SJCRH30 (cell line): ENCODE data around the gene CARMIL3. TPM values are rescaled to one million over a fixed set of nuclear protein-coding genes. Genes with fewer than 3 reads are reported as not detected.

Experiments used
- DNase-seq, 2 experiments: peaks; one replicate each; pipeline ENCODE4 v3.0.0-alpha.2; 2015 to 2020
- H3K27ac ChIP-seq: fragments of 250-450 bp; sonication (Bioruptor Pico); 2 replicates; pipeline ENCODE4 v1.5.1; 2020; ENCODE audit warnings: mild to moderate bottlenecking, moderate library complexity
- H3K27me3 ChIP-seq: fragments of 250-450 bp; sonication (Bioruptor Pico); 2 replicates; pipeline ENCODE4 v1.5.1; 2020; ENCODE audit warnings: mild to moderate bottlenecking, moderate library complexity
- H3K36me3 ChIP-seq: fragments of 250-450 bp; sonication (Bioruptor Pico); 2 replicates; pipeline ENCODE4 v1.5.1; 2020; ENCODE audit warnings: mild to moderate bottlenecking, moderate library complexity
- H3K4me1 ChIP-seq: fragments of 250-450 bp; sonication (Bioruptor Pico); 2 replicates; pipeline ENCODE4 v1.5.1; 2020; ENCODE audit warnings: mild to moderate bottlenecking, moderate library complexity
- H3K4me3 ChIP-seq: fragments of 250-450 bp; sonication (Bioruptor Pico); 2 replicates; pipeline ENCODE4 v1.5.1; 2020; ENCODE audit warnings: mild to moderate bottlenecking, moderate library complexity
- H3K9me3 ChIP-seq: fragments of 250-450 bp; sonication (Bioruptor Pico); replicated peaks from 2 replicates; pipeline ENCODE4 v1.5.1; 2020; ENCODE audit warnings: mild to moderate bottlenecking, moderate library complexity
- total RNA-seq: library from RNA; depleted of rRNA; stranded (reverse); fragments of >200 nt; shearing (Covaris generic); gene quantifications from 2 replicates; pipeline ENCODE4 v1.2.3, GENCODE V29; 2014

Gene CARMIL3
- total RNA-seq, 1 experiment from 2014 or later, result 0.40 TPM

DNA sequence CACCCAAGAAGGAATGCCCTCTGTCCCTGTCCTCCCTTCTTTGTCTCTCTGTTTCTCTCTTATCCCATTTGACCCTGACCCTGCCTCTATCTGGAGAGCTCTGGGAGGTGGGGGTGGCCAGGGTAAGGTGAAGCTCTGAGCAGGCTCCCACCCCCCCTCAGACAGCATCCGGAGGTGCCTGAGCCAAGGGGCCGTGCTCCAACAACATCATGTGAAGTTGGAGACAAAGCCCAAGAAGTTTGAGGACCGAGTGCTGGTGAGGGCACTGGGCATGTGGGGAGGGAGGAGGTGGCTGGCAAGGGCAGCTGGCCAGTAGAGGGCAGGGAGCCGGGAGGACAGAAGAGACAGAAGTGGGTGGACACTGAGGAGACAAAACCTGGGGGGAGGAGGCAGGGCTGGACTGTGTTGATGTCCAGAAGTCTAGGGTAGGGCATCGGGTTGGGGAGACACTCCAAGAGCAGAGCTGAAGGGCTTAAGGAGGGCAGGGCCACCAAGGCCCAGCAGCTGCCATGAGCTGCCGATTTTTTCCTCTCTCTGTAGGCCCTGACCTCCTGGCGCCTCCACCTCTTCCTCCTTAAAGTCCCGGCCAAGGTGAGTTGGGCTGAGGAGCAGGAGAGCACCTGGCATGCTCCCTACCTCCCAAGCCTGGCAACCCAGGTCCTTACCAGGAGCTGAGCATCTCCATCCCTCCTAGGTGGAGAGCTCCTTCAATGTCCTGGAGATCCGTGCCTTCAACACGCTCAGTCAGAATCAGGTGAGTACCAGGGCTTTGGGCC lies 1.9 kb downstream of the CARMIL3 start:
- Histone ChIP-seq H3K27ac (no peak overlapping the region), H3K36me3 (no peaks in the 10 kb centered on the region), H3K4me1 (no peaks in the 10 kb centered on the region; the same call in 1 of the 2 replicates), H3K9me3 (no peaks in the 10 kb centered on the region), H3K27me3 (no peaks in the 10 kb centered on the region), H3K4me3 (no peak overlapping the region)
- no peak for DNase-seq

DNA sequence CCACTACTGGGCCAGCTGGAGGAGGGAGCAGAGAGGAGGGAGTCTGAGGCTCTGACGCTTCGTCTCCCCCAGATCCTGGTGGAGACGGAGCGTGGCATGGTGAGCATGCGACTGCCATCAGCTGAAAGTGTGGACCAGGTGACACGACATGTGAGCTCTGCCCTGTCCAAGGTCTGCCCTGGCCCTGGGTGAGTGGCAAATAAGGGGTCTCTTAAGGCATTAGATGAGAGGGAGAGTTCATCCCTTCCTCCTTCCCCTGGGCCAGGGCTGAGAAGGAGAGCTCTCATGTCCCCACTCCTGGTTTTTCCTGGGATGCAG lies 2.5 kb downstream of the CARMIL3 start:
- no peaks in the 10 kb centered on the region; the same call in 1 of the 2 replicates for H3K4me1 ChIP-seq
- no peaks in the 10 kb centered on the region for H3K9me3 ChIP-seq
- H3K27ac ChIP-seq, result no peak overlapping the region
- no peaks in the 10 kb centered on the region for H3K36me3 ChIP-seq
- DNase-seq, result no peak
- no peaks in the 10 kb centered on the region for H3K27me3 ChIP-seq
- no peak overlapping the region for H3K4me3 ChIP-seq

DNA sequence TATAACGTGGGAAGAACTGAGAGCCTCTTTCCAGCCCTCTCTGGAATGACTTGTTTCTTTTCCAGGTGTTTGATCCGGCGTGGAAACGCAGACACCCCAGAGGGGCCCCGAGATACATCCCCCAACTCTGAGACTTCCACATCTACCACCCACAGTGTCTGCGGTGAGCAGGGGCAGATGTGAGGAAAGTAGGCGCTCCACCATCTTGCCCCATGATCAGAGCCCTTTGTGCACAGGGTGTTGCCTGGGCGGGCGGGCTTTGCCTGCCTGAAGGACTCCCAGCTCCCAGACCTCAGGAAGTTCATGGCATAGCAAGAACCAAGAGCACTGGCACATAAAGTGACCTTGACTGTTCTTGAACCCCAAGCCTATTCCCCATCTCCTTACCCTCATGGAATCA lies 2.8 kb downstream of the CARMIL3 start:
- DNase-seq, result no peak
- H3K27ac ChIP-seq, result no peak overlapping the region
- H3K9me3 ChIP-seq, result no peaks in the 10 kb centered on the region
- no peaks in the 10 kb centered on the region; the same call in 1 of the 2 replicates for H3K4me1 ChIP-seq
- no peaks in the 10 kb centered on the region for H3K36me3 ChIP-seq
- H3K4me3 ChIP-seq, result no peak overlapping the region
- no peaks in the 10 kb centered on the region for H3K27me3 ChIP-seq

DNA sequence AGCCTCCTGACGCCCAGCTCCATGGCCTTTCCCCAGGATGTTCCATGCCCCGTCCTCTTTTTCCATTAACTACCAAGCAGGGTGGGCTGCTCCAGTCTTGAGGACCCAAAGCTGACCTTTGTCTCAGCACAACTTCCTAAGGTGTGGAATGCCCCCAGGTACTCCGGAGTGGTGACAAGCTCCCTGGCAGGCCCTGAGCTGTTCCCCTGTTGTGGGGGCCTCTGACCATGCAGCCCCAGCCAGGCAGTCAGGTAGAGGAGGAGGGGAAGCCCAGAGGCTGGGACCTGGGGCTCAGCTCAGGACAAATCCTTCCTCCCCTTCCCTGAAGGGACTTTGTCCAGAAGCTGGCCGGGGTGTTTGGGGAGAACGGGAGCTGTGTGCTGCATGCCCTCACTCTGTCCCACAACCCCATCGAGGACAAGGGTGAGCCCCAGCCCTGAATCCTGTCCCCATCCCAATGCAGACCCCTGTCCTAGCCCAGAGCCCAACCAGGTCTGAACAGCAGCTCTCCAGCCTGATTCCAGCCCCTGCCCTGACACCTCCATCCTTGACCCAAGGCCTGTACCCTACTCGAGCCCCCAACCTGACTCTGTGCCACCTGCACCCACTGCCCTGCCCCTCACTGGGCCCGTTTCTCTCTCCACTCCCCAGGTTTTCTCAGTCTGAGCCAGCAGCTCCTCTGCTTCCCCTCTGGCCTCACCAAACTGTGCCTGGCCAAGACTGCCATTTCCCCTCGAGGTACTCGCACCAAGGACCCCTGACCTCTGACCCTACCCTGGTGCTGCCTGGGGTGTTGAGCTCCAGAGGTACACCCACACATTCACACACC lies 4.4 kb downstream of the CARMIL3 start:
- Histone ChIP-seq H3K9me3 (no peaks in the 10 kb centered on the region), H3K27me3 (no peaks in the 10 kb centered on the region), H3K36me3 (no peaks in the 10 kb centered on the region), H3K4me1 (no peaks in the 10 kb centered on the region; the same call in 1 of the 2 replicates), H3K4me3 (no peak overlapping the region), H3K27ac (no peak overlapping the region)
- no peak for DNase-seq

DNA sequence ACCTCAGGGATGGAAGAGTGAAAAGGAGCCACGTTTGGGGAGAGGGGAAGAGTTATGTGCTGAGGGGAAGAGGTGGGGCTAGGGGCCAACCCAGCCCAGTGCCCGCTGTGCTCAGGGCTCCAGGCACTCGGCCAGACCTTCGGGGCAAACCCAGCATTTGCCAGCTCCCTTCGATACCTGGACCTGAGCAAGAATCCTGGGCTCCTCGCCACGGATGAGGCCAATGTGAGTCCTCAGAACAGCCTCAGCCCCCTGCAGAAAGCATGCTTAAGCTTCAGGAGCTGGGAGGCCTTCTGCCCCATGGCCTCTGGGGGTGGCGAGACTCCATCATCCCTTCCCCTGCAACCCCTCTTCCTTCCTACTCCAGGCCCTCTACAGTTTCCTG lies 5.0 kb downstream of the CARMIL3 start:
- Histone ChIP-seq H3K4me1 (no peaks in the 10 kb centered on the region), H3K27ac (no peak overlapping the region), H3K9me3 (no peaks in the 10 kb centered on the region), H3K36me3 (no peaks in the 10 kb centered on the region), H3K4me3 (no peak overlapping the region), H3K27me3 (no peaks in the 10 kb centered on the region)
- no peak for DNase-seq

DNA sequence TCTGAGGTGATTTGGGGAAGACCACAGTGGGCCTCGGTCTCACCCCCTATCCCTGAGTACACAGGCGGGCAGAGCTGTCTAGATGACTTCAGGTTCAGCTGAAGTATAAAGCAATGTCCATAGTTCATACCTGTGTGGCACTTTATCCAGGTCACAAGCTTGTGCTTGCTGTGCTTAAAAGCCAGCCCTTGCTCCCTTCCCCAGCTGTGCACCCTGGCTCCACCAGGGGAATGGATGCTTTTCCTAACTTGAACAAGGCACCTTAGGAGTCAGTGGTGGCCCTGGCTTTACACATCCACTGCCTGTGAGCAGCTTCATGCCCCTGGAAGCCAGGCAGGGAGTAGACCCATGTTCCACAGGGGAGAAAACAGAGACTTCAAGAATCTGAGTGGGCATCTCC lies 5.5 kb downstream of the CARMIL3 start:
- H3K27me3 ChIP-seq, result no peaks in the 10 kb centered on the region
- H3K9me3 ChIP-seq, result no peaks in the 10 kb centered on the region
- H3K36me3 ChIP-seq, result no peaks in the 10 kb centered on the region
- no peaks in the 10 kb centered on the region for H3K4me1 ChIP-seq
- no peak for DNase-seq
- H3K27ac ChIP-seq, result no peak overlapping the region
- H3K4me3 ChIP-seq, result no peak overlapping the region

DNA sequence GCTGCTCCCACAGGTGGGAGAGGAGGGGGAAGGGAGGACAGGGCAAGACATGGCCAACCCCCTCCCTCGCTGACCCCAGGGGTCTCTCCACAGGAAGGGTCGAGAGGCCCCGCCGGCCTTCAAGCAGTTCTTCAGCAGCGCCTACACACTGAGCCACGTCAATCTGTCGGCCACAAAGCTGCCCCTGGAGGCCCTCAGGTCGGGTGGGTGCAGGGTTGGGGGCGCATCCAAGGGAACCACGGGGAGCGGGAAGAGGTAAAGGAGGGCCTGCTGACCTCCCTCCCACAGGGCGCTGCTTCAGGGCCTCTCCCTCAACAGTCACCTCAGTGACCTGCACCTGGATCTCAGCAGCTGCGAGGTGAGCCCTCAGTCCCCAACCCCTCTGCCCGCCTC lies 6.1 kb downstream of the CARMIL3 start:
- no peak overlapping the region for H3K27ac ChIP-seq
- H3K4me3 ChIP-seq, result no peak overlapping the region
- H3K36me3 ChIP-seq, result no peaks in the 10 kb centered on the region
- no peaks in the 10 kb centered on the region for H3K9me3 ChIP-seq
- no peaks in the 10 kb centered on the region for H3K27me3 ChIP-seq
- H3K4me1 ChIP-seq, result no peaks in the 10 kb centered on the region
- DNase-seq, result no peak

DNA sequence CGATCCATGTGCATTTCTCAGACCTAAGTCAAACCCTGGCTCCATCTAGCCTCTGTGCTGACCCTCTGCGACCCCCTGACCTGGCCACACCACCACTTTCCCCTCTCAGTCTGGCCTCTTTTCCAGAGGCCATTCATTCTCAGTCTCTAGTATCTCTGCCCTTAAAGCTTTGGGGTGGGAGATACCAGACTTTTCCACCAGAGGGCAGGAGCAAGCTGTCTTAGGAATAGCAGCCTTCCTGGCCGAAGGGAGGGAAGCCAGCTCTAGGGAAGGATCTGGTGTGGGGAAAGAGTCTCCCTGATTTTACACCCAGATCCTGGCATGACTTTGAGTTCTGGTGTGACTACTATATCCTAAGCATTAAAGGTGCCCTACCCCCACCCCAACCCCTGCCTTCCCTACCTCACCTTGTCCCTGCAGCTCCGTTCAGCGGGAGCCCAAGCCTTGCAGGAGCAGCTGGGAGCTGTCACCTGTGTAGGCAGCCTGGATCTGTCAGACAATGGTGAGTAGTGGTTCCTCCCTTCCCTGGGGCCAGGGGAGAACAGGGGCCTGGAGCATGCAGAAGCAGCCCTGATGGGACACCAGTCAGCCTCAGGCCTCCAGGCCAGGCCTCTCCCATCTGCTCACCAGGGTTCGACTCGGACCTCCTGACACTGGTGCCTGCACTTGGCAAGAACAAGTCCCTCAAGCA lies 6.6 kb downstream of the CARMIL3 start:
- DNase-seq, result peak; percentile 66 to 88
- no peaks in the 10 kb centered on the region for H3K9me3 ChIP-seq

DNA sequence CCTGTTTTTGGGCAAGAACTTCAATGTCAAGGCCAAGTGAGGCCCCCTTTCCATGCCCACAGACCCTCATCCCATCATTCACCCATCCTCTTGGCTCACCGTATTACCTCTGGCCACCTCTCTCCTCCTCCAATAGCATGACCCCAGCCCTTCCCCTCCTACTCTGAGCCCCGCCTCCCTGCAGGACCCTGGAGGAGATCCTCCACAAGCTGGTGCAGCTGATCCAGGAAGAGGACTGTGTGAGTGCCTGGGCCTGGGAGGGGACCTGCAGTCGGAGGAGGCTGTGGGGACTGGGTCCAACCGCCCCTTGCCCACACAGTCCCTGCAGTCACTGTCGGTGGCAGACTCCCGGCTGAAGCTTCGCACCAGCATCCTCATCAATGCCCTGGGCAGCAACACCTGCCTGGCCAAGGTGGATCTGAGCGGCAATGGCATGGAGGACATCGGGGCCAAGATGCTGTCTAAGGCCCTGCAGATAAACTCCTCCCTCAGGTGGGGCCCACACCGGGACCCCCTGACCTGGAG lies 7.2 kb downstream of the CARMIL3 start:
- no peak overlapping the region for H3K4me3 ChIP-seq
- peaks cover under 1% of the 10 kb centered on the region; the same call in 1 of the 2 replicates for H3K4me1 ChIP-seq
- no peaks in the 10 kb centered on the region for H3K36me3 ChIP-seq
- no peaks in the 10 kb centered on the region for H3K27me3 ChIP-seq
- H3K9me3 ChIP-seq, result no peaks in the 10 kb centered on the region
- no peak for DNase-seq
- no peak overlapping the region for H3K27ac ChIP-seq

More for the DNA sequence above, 6.6 kb downstream of the CARMIL3 start:
- Histone ChIP-seq H3K36me3 (no peaks in the 10 kb centered on the region), H3K27ac (no peak overlapping the region), H3K4me1 (no peaks in the 10 kb centered on the region), H3K27me3 (no peaks in the 10 kb centered on the region), H3K4me3 (no peak overlapping the region)

DNA sequence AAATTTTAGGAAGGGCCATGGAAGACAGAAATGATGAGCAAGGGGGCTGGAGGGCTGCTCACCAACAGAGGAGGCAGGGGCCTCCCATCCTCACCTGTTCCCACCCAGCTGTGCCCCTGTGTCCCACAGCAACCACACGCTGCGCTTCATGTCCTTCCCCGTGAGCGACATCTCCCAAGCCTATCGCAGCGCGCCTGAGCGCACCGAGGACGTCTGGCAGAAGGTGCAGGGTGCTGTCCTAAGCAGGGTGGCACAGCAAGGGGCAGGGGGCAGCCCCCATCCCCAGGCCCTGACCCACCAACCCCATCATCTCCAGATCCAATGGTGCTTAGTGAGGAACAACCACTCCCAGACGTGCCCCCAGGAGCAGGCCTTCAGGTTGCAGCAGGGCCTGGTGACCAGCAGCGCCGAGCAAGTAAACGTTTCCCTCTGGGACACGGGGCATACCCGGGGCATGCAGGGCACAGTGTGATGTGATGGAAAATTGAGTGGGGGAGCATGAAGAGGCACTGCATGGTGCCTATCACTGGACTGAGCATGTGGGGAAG lies 8.1 kb downstream of the CARMIL3 start:
- Histone ChIP-seq H3K9me3 (no peaks in the 10 kb centered on the region), H3K4me1 (peaks cover 5% of the 10 kb centered on the region; the same call in 1 of the 2 replicates), H3K27ac (no peak overlapping the region), H3K36me3 (no peaks in the 10 kb centered on the region), H3K27me3 (no peaks in the 10 kb centered on the region), H3K4me3 (no peak overlapping the region)
- no peak for DNase-seq

DNA sequence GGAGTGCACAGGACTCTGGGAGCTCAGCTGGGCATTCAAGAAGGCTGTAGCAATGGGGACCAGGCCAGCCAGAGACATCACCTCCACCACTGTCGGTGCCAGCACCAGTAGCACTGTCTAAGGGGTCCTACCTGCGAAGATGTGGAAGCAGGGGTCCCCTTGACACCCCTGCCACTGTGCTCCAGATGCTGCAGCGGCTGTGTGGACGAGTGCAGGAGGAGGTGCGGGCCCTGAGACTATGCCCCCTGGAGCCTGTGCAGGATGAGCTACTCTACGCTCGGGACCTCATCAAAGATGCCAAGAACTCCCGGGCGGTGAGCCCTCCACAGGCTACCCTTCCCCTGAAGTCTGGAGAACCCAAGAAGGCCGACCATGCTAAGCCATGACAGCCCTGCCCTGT lies 8.6 kb downstream of the CARMIL3 start:
- Histone ChIP-seq H3K4me1 (peaks cover 5% of the 10 kb centered on the region; the same call in 1 of the 2 replicates), H3K9me3 (no peaks in the 10 kb centered on the region), H3K36me3 (no peaks in the 10 kb centered on the region), H3K27ac (no peak overlapping the region), H3K4me3 (no peak overlapping the region), H3K27me3 (no peaks in the 10 kb centered on the region)
- no peak for DNase-seq

DNA sequence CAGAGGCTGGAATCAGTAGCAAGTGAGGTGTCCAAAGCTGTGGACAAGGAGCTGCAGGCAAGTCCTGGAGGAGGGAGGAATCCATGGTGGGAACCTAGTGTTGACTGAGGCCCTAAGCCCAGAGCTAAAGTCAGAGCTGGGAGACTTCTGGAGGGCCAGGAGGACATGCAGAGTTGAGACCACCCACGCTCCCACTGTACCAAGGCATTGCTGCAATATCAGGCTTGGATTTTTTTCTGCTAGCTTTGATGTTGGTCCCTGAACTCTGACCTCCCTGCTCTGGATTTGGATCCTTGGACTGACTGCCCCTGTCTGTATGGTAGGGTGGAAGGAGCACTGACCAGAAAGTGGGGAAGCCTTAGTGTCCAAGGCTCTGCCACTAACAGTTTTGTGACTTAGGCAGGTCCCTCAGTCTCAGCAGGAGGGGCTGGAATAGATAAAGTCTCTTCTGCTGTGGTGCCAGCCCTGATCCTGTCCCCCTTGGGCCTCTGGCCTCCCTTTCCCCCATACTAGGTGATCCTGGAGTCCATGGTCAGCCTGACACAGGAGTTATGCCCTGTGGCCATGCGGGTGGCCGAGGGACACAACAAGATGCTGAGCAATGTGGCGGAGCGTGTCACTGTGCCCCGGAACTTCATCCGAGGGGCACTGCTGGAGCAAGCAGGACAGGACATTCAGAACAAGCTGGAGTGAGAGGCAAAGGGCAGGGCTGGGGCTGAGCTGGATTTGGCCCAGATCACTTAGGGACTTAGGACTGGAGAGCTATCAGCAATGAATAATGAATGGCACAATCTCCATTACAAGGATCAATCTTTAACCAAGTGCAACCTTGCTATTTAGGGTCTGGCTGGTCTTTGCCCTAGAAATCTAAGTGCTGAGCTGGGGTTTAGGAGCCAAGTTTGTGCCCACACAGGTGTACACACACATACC lies 9.4 kb downstream of the CARMIL3 start:
- Histone ChIP-seq H3K27me3 (no peaks in the 10 kb centered on the region), H3K4me1 (peaks cover 5% of the 10 kb centered on the region; the same call in 1 of the 2 replicates), H3K9me3 (no peaks in the 10 kb centered on the region), H3K27ac (no peak overlapping the region), H3K4me3 (no peak overlapping the region), H3K36me3 (no peaks in the 10 kb centered on the region)
- no peak for DNase-seq

DNA sequence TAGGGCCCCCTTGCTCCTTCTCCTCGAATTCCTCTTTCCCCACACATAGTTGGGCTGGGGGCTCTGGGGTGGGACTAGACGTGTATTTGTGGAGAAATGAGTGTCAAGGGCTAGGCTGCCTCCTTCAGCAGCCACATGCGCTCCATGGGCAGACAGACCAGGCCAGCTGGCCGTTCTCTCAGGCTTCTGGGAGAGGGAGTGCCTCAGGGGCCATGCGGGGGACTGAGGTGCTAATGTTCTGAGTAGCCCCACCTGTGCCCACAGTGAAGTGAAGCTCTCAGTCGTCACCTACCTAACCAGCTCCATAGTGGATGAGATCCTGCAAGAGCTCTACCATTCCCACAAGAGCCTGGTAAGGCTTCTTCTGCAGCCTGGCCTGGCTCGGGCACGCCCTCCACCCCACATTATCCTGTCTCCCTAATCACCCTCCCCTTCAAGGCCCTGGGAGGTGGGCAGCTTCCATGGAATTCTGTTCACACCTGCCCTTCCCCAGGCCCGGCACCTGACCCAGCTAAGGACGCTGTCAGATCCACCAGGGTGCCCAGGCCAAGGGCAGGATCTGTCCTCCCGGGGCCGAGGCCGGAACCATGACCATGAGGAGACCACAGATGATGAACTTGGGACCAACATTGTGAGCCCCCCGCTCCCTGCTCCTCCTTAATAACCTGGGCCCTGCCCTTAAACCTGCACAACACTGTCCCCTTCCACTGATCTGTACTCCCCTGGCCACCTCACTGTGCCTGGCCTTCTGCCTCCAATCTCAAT lies 10.6 kb downstream of the CARMIL3 start:
- H3K4me1 ChIP-seq, result peaks cover 5% of the 10 kb centered on the region; the same call in 1 of the 2 replicates
- no peak overlapping the region for H3K4me3 ChIP-seq
- no peaks in the 10 kb centered on the region for H3K9me3 ChIP-seq
- DNase-seq, result no peak
- H3K27me3 ChIP-seq, result no peaks in the 10 kb centered on the region
- no peaks in the 10 kb centered on the region for H3K36me3 ChIP-seq
- no peak overlapping the region for H3K27ac ChIP-seq
